ENCODE measurements around the gene UBALD1. TPM values are rescaled to one million over a fixed set of nuclear protein-coding genes. Genes with fewer than 3 reads are reported as not detected.
A peak's percentile ranks its signal among the peaks of the same experiment; 100 is the strongest.

Gene UBALD1
- total and polyA plus RNA-seq, 9 of the 15 experiments (the other 6 are each of a cell fraction or from before 2014, with no cell fraction given), result 1.3 to 38.0 (median 6.2) TPM; not detected in 2

- TF ChIP-seq TFAP4 (CRISPR knock-in tag; IDR thresholded peaks at IDR 0.05; ENCODE audit: borderline replicate concordance) (peak; percentile 45), ZBTB40 (IDR thresholded peaks at IDR 0.05) (no peak), ZBTB40 (CRISPR knock-in tag; IDR thresholded peaks at IDR 0.05) (no peak), RBBP5 (IDR thresholded peaks at IDR 0.05; ENCODE audit: borderline replicate concordance, insufficient read depth, low read length, poor library complexity, severe bottlenecking) (peak; percentile 55), KDM1A (IDR thresholded peaks at IDR 0.05) (peak in 1 of 2 experiments; percentile 70; a peak in 1 of 4 replicates), CREM (IDR thresholded peaks at IDR 0.05; ENCODE audit: low read depth) (peak; percentile 41; the same call in 1 of the 2 replicates), SREBF2 (CRISPR knock-in tag; IDR thresholded peaks at IDR 0.05) (no peak), ZNF124 (CRISPR knock-in tag; IDR thresholded peaks at IDR 0.05) (no peak; the same call in 1 of the 2 replicates), CBFB (CRISPR knock-in tag; IDR thresholded peaks at IDR 0.05) (0 out of 2 replicates have a peak, but pooled peaks have one; percentile 16), HNRNPL (IDR thresholded peaks at IDR 0.05; ENCODE audit: low read depth, low read length) (0 out of 2 replicates have a peak, but pooled peaks have one; percentile 63), BHLHE40 (IDR thresholded peaks at IDR 0.05; ENCODE audit: low read length) (peak; percentile 53), RNF2 (IDR thresholded peaks at IDR 0.05) (0 out of 2 replicates have a peak, but pooled peaks have one; percentile 18), SAP30 (IDR thresholded peaks at IDR 0.05; ENCODE audit: borderline replicate concordance, insufficient read depth, low read depth, low read length, poor library complexity, severe bottlenecking) (peak; percentile 41), THAP12 (CRISPR knock-in tag; IDR thresholded peaks at IDR 0.05) (0 out of 2 replicates have a peak, but pooled peaks have one; percentile 34)
Measured at GRCh38 chr16:4613636-4614570, 785 bp downstream of the UBALD1 start (continued).
